Erythroblast (primary cell): ENCODE results near the gene PLEKHA5.
"Not testable (repeated sequence)": the region's sequence is repeated elsewhere in the genome, so short reads cannot be mapped to it uniquely, and the experiment has no call there.

ENCODE experiments used
- DNase-seq, 2 experiments: peaks; one replicate each; lab custom pipeline; 2025; lab: John Stamatoyannopoulos, UW
- GATA1 ChIP-seq: IDR thresholded peaks from 2 replicates; pipeline ENCODE4 v1.6.1; 2011; ENCODE audit warnings: low read depth, mild to moderate bottlenecking, control low read depth, low read length, moderate library complexity
- POLR2A ChIP-seq: IDR thresholded peaks from 2 replicates; pipeline ENCODE4 v1.6.1; 2011; ENCODE audit warnings: mild to moderate bottlenecking, low read length

PLEKHA5 gene

DNA sequence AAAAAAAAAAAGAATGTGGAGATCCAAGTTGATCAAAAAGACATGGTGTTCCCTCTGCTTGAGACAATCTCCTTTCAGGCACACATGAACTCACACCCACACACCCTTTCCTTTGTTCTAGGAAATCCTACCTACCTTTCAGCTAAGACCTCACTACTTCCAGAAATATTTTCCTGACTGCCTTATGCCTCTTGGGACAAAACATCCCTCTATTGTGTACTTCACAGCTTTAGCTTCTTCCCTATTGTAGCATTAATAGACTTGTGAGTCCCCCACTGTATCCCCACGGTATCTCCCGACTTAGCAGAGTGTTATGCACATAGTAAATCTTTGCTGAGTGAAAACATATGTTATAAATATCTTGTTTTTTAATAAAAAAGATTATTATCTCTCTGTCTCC, 264.9 kb downstream of the PLEKHA5 start:
- TF ChIP-seq GATA1, result no peak
- TF ChIP-seq POLR2A, result no peak

DNA sequence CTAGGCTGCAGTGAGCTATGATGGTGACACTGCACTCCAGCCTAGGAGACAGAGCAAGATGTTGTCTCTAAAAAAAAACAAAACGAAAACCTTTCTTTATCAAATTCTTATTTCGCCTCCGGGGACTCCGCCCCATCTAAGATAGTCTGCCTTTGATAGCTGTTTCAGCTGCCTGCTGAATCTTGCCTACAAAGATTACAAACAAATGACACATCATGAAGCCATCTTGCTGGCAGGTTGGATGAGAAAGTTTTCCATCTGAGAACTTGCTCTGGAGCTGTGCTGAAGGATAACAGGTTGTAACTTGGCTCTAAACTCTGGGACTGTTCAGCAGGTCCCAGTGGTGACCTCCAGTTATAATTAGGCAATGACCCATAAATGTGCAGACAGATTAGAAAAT, 268.0 kb downstream of the PLEKHA5 start:
- DNase-seq, result peak; percentile 2 to 63
- TF ChIP-seq GATA1 (no peak), POLR2A (no peak)

More for the DNA sequence above, 264.9 kb downstream of the PLEKHA5 start:
- no peak for DNase-seq

DNA sequence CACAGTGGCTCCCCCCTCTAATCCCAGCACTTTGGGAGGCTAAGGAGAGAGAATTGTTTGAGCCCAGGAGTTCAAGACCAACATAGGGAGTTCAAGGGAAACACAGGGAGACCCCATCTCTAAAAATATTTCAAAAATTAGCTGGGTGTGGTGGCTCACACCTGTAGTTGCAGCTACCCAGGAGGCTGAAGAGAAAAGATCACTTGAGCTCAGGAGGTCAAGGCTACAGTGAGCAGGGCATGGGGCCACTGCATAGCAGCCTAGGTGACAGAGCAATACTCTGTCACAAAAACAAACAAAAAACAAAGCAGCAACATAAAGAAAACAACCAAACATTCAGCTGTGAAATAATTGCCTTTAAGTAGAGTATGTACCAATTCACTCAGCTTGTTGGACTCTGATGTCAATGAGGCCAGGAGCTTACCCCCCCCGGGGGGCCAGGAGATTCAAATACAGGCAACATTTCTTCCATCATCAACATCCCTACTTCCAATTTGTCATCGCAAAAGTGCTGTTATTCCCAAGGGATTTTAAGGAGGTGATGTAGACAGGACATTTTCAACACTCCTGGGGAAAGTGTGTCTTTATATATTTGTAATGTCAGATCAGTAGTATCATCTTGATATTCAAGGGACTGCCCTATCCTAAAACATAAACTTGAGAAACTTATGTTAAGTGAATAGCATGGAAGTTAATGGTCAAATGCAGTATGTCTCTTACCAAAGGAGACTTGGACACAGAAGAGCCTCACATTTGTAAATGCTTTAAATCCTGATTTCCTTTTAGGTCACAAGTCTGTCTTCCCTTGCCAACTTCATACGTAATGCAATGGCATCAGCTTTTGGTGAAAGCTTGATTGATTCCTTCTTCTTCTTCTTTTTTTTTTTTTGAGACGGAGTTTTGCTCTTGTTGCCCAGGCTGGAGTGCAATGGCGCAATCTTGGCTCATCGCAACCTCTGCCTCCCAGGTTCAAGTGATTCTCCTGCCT, 269.1 kb downstream of the PLEKHA5 start:
- TF ChIP-seq GATA1 (no peak), POLR2A (no peak)
- no peak for DNase-seq

DNA sequence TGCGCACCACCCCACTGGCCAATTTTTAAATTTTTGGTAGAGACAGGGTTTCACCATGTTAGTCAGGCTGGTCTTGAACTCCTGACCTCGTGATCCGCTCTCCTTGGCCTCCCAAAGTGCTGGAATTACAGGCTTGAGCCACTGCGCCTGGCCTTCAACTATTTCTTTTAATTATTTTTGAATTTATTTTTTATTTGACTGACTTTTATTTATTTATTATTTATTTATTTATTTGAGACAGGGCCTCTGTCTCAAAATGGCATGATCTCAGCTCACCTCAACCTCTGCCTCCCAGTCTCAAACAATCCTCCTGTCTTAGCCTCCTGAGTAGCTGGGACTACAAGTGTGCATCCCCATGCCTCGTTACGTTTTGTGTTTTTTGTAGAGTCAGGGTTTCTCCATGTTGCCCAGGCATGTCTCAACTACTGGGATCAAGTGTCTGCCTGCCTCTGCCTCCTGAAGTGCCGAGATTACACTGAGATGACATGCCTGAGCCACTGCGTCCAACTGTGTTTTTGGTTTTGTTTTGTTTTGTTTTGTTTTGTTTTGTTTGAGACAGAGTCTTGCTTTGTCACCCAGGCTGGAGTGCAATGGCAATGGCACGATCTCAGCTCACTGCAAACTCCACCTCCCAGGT, 271.2 kb downstream of the PLEKHA5 start:
- DNase-seq, result not testable (repeated sequence)

DNA sequence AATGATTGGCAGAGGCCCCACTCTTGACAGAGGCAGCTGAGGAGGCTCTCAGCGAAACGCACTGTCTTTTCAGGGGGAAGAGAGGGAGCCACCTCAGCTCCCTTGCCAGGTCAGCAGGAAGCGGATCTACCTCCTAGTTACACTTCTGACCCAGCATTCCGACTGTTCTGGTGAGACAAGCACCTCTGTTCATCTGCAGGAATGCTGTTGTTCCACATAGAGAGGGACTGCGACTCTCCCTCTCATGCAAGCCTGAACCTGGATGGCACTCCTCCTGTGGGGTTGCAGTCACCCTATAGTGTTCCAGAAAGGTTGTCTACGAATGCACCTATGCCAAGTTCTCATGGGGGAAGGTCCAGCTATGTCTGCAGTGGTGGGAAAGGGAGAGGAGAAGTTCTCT, 272.7 kb downstream of the PLEKHA5 start:
- DNase-seq, result no peak
- TF ChIP-seq POLR2A (no peak), GATA1 (no peak)

DNA sequence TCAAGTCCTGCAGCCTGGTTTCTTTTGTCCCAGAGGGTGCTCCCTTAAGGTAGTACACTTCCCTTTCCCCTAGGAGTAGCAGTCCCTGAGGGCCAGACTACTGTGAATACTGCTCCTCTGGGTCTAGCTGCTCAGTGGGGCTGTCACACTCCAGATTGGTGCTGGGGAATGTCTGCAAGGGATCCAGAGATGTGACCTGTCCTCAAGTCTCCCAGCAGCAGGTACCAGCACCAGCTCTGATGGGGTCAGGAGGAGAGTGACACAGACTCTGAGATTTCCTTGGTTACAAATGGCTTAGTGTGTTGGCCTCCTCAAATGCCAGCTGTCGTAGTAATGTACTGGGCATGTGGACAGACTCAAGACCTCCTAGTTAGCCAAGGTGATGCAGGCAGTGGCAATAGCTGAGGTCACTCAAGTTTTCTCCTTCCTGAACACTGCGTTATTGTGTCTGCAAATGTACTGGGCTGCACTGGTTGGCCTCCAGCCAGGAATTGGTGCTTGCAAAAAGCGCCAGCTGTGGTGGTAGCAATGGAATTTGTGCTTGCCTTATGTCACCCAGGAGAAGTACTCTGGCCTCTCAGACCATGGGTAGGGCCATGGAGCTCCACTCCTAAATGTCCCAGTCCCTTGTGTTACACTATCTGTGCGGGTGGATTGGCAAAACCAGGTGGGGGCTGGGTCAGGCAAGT, 273.4 kb downstream of the PLEKHA5 start:
- no peak for DNase-seq
- TF ChIP-seq POLR2A, result no peak
- TF ChIP-seq GATA1, result no peak

DNA sequence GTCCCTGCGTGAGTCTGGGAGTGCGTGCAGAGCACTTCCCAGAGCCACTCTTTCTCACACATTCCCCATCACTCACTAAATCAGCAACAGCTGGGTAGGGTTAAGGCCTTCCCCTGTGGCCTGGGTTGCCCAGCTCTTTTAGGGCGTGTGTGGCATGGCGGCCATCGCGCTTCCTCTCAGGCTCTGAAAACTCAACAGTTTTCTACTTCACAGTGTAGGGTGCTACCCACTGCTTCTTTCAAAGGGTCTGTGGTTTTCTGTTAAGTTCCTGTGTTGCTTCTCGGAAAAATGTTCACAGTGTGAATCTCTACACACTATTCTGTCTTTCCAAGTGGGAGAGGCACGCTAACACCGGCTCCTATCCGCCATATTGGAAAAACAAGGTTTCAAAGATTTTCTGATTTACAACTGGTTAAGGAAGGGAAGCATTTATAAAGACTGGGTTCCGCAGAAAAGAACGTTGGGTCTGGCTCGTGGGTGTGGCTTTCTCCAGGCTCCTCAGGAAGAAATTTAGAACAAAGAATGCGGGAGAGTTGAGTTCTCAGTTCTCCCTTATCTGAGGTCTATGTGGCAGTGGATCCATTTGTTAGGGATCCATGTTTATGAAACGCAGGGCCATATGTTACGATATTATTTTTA, 274.8 kb downstream of the PLEKHA5 start:
- no peak for DNase-seq
- no peak for TF ChIP-seq POLR2A
- no peak for TF ChIP-seq GATA1

DNA sequence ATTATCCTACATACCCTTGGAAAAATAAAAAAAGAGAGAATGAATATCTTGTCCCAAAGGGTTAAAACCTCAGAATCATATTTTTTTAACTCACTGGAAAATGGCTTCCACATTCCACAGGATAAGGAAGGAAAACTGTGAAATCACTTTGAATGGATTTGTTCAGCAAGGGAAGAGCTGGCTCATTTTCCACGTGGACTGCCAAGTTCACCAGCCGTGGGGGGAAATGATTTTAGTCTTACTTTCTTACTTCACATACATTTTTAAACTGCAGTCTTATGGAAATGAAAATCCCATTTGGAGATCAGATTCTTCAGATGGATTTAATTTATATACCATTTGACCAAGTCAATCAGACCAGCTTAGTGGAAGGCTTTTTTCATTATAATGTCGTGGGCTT, 279.8 kb downstream of the PLEKHA5 start:
- DNase-seq, result no peak
- TF ChIP-seq GATA1 (no peak), POLR2A (no peak)

DNA sequence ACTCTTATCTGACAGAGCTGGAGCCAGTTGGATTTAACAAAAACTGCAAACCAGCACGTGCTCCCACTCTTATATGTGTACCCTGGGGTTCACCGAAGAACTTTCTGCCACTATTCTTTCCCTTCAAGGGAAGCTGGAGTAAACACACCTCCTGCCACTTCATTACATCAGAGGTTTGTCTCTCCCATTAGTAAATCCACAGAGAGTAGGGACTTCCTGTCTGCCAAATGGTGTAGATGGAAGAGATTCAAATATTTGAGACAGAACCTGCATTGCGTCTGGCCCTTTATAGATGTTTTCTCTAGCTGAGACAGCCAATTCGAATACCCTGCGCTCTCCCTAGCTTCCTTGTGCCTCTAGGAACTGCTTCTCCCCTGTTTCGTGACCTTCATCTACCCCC, 280.7 kb downstream of the PLEKHA5 start:
- DNase-seq, result no peak

DNA sequence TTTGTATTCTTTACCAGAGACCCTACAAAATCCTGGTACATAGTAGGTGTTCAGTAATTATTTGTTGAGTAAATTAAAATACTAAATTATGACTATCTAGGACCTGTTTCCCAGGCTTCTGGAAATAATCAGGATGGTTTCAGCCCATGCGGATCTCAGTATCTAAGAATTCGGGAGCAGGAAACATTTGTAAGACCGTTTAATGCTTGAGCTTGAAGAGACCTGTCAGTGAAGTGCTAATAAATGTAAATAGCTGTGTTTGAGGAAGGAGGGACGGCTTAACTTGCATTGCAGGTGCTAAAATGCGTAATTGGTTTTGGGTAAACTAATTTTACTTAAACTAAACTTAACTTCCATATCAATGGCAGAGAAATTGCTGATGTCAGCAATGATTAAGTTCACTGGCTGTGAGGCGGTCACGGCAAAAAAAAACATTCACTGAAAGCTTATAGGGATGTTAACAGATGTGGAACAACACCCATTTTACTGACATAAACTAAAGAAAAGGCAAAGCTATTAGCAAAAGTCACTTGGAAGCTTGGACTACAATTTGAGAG, 281.2 kb downstream of the PLEKHA5 start:
- no peak for DNase-seq
- TF ChIP-seq POLR2A (no peak), GATA1 (no peak)

More for the DNA sequence above, 280.7 kb downstream of the PLEKHA5 start:
- TF ChIP-seq POLR2A (no peak), GATA1 (no peak)

DNA sequence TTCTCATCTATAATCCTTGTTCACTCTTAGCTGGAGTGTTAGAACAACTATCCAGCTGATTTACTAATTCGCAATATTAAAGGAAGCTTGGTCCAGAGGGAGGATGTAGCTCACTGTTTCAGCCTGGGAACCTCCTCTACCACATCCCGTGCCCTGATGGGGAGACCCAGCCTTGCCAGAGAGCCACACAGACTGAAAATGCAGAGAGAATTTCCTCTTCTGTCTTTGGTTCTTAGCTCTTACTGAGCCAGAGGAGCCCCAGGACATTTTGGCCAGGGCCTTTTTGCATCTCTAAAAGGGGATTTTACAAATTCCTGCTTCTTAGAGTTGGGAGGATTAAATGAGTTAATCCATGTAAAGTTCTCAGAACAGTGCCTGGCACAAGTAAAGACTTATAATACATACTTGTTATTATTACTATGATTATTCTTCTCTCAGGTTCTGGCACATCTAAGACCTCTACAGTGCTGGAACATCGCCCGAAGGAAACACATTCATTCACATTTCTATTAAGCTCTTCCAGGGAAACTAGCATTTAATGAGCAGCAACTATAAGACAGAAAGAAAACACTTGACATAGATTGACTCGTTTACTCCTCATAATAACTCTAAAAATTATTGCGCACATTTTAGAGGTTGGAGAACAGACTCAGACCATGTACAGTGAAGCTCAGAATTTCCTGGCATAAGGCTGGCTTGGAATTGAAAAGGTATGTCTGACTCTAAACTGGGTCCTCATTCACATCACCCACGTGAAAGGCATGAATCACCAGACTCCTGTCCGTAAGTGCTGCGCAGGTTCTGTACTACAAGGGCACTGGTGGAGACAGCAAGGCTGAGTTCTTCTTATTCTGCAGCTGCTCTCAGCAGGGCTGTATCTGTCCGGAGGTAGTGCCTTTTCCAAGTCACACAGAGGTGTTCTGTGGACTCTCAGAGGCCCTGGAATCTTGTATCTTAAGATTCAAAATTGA, 282.0 kb downstream of the PLEKHA5 start:
- no peak for DNase-seq

DNA sequence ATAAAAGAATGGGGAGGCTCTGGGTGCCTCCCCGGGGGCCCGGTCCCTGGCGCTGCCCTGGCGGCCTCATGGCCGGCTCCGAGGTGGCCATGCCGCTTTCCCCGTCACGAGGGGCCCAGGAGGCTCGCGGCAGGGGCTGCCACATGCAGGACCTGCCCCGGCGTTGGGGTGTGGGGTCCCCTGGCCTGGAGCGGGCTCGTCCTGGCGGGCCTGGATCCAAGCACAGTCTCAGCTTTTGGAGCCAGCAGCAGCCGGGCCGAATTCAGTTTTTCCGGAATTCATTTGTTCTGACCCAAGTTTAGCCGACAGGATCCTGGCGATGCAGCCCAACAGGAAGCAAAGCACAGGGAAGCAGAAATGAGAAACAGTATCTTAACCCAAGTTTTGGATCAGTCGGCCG, 283.3 kb downstream of the PLEKHA5 start:
- no peak for TF ChIP-seq POLR2A
- TF ChIP-seq GATA1, result no peak
- DNase-seq, result no peak

More for the DNA sequence above, 282.0 kb downstream of the PLEKHA5 start:
- TF ChIP-seq GATA1 (no peak), POLR2A (no peak)

DNA sequence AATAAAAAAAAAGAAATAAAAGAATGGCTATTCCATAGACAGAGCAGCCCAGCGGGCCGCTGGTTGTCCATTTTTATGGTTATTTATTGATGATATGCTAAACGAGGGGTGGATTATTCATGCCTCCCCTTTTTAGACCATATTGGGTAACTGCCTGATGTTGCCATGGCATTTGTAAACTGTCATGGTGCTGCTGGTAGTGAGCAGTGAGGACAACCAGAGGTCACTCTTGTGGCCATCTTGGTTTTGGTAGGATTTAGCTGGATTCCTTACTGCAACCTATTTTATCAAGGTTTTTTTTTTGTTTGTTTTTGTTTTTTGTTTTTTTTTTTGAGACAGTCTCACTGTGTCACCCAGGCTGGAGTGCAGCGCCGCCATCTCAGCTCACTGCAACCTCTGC, 284.0 kb downstream of the PLEKHA5 start:
- not testable (repeated sequence) for DNase-seq
